HEK293T (cell line): ENCODE data around the gene SFRP4.

ENCODE experiments used
- ARNT ChIP-seq: fragments of 450-650 bp; IDR thresholded peaks from 2 replicates; pipeline ENCODE4 v1.6.1; 2017; ENCODE audit warnings: mild to moderate bottlenecking
- BHLHE40 ChIP-seq: fragments of 450-650 bp; IDR thresholded peaks from 2 replicates; pipeline ENCODE4 v1.6.1; 2016; ENCODE audit warnings: mild to moderate bottlenecking, moderate library complexity, borderline replicate concordance
- CTBP1 ChIP-seq: fragments of 450-650 bp; IDR thresholded peaks from 2 replicates; pipeline ENCODE4 v1.6.1; 2016; ENCODE audit warnings: borderline replicate concordance
- FOXM1 ChIP-seq: fragments of 450-650 bp; IDR thresholded peaks from 2 replicates; pipeline ENCODE4 v1.6.1; 2017; ENCODE audit warnings: mild to moderate bottlenecking, borderline replicate concordance
- HDGF ChIP-seq: fragments of 450-650 bp; IDR thresholded peaks from 2 replicates; pipeline ENCODE4 v1.6.1; 2017; ENCODE audit warnings: antibody characterized with exemption, borderline replicate concordance
- LEF1 ChIP-seq: fragments of 450-650 bp; IDR thresholded peaks from 2 replicates; pipeline ENCODE4 v1.6.1; 2017; ENCODE audit warnings: mild to moderate bottlenecking, borderline replicate concordance
- NFRKB ChIP-seq: fragments of 450-650 bp; IDR thresholded peaks from 2 replicates; pipeline ENCODE4 v1.6.1; 2016; ENCODE audit warnings: mild to moderate bottlenecking, moderate library complexity
- SP1 ChIP-seq: fragments of 450-650 bp; IDR thresholded peaks from 2 replicates; pipeline ENCODE4 v1.6.1; 2017
- SUZ12 ChIP-seq: fragments of 450-650 bp; IDR thresholded peaks from 2 replicates; pipeline ENCODE4 v1.6.1; 2016; ENCODE audit warnings: mild to moderate bottlenecking
- TARDBP ChIP-seq: fragments of 450-650 bp; IDR thresholded peaks from 2 replicates; pipeline ENCODE4 v1.6.1; 2016
- TF ChIP-seq, protein P1 (sequence below): fragments of 450-650 bp; IDR thresholded peaks from 2 replicates; pipeline ENCODE4 v1.6.1; 2016

DNA sequence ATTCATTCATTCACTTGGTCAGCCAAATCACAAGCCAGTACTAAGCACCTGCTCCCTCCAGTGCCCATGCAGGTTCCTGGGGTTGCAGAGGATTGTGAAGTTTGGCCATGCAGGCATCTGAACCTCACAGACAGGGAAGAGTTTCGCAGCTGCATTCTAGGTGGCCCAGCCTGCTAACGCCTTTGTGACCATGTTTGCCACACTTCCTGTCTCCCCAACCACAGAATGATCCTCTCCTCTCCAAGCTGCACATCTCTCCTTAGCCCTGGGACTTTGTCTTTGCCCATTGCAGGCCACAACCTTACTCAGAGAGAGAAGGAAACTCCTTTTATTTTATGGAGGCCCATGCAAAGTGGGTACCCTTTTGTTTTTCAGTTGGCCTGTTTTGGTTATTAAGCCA lies 35.6 kb upstream of the SFRP4 start:
- no peak for TF ChIP-seq SP1
- TF ChIP-seq, protein P1, sequence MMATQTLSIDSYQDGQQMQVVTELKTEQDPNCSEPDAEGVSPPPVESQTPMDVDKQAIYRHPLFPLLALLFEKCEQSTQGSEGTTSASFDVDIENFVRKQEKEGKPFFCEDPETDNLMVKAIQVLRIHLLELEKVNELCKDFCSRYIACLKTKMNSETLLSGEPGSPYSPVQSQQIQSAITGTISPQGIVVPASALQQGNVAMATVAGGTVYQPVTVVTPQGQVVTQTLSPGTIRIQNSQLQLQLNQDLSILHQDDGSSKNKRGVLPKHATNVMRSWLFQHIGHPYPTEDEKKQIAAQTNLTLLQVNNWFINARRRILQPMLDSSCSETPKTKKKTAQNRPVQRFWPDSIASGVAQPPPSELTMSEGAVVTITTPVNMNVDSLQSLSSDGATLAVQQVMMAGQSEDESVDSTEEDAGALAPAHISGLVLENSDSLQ: no peak
- TF ChIP-seq CTBP1: no peak
- no peak for TF ChIP-seq NFRKB
- no peak for TF ChIP-seq SUZ12
- TF ChIP-seq TARDBP: no peak
- no peak for TF ChIP-seq FOXM1
- no peak for TF ChIP-seq HDGF
- TF ChIP-seq LEF1: no peak
- no peak for TF ChIP-seq ARNT
- TF ChIP-seq BHLHE40: no peak
